SK-MEL-5 (cell line): ENCODE data around the gene ST14. TPM values are rescaled to one million over a fixed set of nuclear protein-coding genes. Genes with fewer than 3 reads are reported as not detected.
"Not testable (repeated sequence)": the region's sequence is repeated elsewhere in the genome, so short reads cannot be mapped to it uniquely, and the experiment has no call there.

Experiments
- DNase-seq: peaks from one replicate; pipeline ENCODE4 v3.0.0-alpha.2; 2016; ENCODE audit warnings: low read depth, low spot score
- in situ Hi-C: cut with HindIII; loops from 2 replicates; pipeline ENCODE4 v1.10.0; 2016; ENCODE audit warnings: low sequenced_read_pairs, high pct_unique_total_duplicates, low pct_unique_long_range_greater_than_20kb
- total RNA-seq: library from RNA; depleted of rRNA; stranded (reverse); fragments of >200 nt; shearing (Covaris generic); gene quantifications from 2 replicates; pipeline ENCODE4 v1.2.3, GENCODE V29; 2014

The ST14 gene
- total RNA-seq, 1 experiment from 2014 or later = not detected

GRCh38 chr11:130211781-130212401 is 52.3 kb downstream of the ST14 start:
- no peak for DNase-seq
- in situ Hi-C loops = no loop called here

- in situ Hi-C loops = no loop called here
- DNase-seq = no peak
Measured at GRCh38 chr11:130212431-130212961, 52.9 kb downstream of the ST14 start.

GRCh38 chr11:130213143-130213978 is 53.8 kb downstream of the ST14 start:
- in situ Hi-C loops = no loop called here

GRCh38 chr11:130213979-130214281 is 54.3 kb downstream of the ST14 start:
- in situ Hi-C loops = no loop called here
- DNase-seq = no peak

More at GRCh38 chr11:130213143-130213978, 53.8 kb downstream of the ST14 start:
- peak; percentile 49 for DNase-seq

DNA sequence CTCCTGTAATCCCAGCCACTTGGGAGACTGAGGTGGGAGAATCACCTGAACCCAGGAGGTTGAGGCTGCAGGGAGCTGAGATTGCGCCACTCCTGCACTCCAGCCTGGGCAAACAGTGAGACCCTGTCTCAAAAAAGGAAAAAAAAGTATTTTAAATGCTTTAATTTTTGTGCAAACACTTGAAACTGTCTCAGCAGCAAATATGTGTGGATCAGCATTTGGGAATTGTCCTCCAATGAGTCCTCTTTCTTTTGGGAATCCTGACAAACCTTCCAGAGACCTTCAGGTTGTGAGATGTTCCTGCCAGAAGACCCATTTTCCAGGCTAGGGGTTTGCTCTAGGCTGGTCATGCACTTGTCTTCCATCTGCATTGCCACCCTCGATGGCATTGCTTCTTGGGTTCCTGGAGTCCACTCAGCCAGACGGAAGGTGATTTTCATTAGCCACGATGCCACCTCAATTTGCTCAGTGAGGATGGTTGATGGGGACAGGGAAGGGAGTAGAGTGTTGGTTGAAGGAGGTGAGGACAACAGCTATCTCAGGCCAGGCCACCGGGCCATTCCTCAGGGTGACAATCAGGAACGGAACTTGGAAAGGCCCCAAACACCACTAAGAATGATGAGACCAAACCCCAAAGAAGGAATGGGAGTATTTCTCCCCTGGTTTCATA is 55.4 kb downstream of the ST14 start:
- no peak for DNase-seq
- in situ Hi-C loops = no loop called here

DNA sequence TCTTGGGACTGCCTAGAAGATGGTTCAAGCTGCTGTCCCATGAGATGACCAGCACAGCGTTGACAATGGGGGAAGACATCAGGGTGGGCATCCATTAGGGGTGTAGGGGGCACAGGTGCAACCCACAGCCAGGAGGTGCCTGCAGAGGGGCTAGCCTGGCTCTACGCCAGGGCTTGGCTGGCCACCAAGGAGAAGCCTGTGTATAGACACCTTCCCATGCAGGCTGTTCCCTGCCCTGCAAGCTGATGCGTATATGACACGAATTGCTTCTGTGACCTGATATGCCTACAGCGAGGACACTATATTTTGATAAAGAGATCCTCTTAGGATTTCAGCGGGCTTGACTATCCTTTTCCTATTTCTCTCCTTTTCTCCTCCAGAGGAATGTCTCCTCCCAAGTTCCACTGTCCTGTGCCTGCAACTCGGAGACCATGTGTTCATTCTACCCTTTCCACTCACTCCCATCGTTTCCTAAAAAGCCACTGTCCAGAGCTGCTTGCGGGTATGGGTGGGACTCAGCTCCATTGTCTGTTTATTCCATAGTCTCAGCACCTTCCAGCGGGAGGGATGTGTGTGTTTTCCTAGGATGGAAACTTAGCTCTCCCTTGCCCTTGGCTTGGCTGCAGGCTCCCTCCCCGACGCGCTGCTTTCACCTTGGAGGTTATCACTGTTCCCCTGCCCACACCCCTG is 56.1 kb downstream of the ST14 start:
- no peak for DNase-seq
- in situ Hi-C loops = no loop called here

- no peak for DNase-seq
- in situ Hi-C loops = no loop called here
Measured at GRCh38 chr11:130216221-130216550, 56.6 kb downstream of the ST14 start.

- in situ Hi-C loops = no loop called here
- no peak for DNase-seq
Measured at GRCh38 chr11:130216591-130217132, 57.1 kb downstream of the ST14 start.

DNA sequence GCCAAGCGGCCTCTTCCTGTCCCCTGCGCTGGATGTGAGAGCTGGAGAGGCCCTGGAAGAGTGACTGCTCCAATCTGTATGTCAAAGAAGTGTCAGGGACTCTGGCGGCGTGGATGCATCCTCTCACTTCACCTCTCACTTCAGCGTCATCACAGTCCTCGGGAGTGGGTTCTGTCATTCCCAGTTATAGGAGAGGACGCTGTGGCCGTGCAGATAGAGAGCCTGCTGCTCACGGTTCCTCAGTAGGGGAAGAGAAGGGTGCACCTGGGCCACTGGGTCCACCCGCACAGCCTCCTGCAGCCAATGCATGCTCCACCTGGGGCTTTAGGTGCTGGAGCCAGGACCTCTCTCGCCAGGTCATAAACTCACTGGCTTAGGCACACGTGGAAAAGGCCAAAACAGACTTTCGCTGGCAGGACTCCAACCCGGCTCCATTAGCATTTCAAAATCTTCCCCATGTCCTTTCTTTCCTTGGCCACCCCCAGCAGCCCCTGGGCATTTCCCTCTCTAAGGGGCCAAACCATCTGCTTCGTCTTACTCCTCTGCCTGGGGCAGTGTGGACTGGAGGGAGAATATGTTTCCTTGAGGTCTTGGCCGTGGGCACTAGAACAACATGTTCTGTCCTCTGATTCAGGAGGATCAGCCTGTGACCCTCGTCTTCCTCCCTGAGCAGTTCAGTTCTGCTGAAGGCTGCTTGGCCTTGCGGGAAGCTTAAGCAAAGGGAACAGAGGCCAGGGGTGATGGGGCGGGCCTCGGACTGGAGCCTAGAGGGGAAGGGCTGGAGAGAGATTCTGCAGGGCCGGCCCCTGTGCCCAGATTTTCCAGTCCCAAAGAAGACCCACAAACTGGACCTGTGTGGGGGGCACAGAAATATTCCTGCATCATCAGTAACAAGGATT is 57.8 kb downstream of the ST14 start:
- DNase-seq = no peak
- in situ Hi-C loops = no loop called here

DNA sequence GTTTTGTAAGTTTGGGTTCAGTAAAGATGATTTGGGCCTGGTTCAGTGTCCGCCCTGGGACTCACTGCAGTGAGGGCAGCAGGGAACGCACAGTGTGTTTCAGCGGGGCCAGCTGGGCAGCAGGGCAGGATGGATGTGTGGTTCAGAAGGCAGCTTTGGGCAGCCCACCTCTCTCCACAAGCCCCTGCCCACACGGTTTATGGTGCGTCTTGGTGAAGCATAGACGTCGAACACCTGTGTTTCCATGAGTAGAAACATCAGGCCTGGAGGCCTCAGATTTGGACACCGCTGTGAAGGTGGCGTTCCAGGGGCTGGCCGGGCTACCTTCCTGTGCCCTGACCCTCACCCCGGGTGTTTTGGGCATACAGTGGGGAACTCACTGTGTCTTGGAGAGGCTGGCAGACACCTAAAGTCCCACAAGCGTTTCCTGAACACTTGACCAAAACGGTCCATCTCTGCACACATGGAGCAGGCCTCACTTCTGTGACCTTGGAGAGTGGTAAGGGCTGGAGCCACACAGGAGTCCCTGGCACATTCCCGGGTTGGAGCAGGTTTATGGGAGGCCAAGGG is 59.0 kb downstream of the ST14 start:
- DNase-seq = no peak
- in situ Hi-C loops = no loop called here

DNA sequence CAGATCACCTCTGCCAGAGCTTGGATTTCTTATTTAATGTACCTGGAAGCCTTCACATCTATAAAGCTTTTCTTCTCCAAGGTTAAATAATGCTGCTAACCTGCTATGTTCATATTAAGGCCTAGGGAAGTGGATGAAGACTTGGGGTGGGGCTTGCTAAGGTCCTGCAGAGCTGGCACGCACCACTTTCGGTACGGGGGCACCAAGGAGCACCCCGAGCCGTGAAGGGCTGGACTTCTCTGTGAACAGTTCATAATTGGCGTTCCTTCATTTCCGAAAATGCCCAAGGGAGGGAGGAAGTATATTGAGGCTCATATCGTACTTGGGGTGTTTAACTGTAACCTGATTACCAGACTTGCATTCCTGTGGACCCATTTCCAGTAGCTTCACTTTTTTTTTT is 59.6 kb downstream of the ST14 start:
- in situ Hi-C loops = no loop called here
- DNase-seq = no peak

GRCh38 chr11:130220311-130221035 is 60.9 kb downstream of the ST14 start:
- DNase-seq = no peak
- in situ Hi-C loops = no loop called here

- no peak for DNase-seq
- in situ Hi-C loops = no loop called here
Measured at GRCh38 chr11:130223291-130223971, 63.8 kb downstream of the ST14 start.

GRCh38 chr11:130227373-130227772 is 67.8 kb downstream of the ST14 start:
- in situ Hi-C loops = no loop called here

GRCh38 chr11:130233486-130233885 is 73.9 kb downstream of the ST14 start:
- in situ Hi-C loops, DNase-seq: not testable (repeated sequence)

More at GRCh38 chr11:130227373-130227772, 67.8 kb downstream of the ST14 start:
- DNase-seq = no peak
